Skeletal muscle tissue (tissue), 4 donors: ENCODE data around the gene TNNT3. TPM values are rescaled to one million over a fixed set of nuclear protein-coding genes. Genes with fewer than 3 reads are reported as not detected.

Experiments
- H3K27ac ChIP-seq: one replicate; pipeline ENCODE4 v1.7.0; 2013; ENCODE audit warnings: mild to moderate bottlenecking, low read depth, low read length, inconsistent platforms
- H3K27me3 ChIP-seq, 3 donors: one replicate each; pipeline ENCODE4 v1.7.0; 2013; ENCODE audit warnings: low read length in 3 of 3; ENCODE audit not compliant: control insufficient read depth in 3 of 3, insufficient read depth in 3 of 3
- H3K36me3 ChIP-seq, 3 donors: one replicate each; pipeline ENCODE4 v1.7.0; 2013; ENCODE audit warnings: low read length in 3 of 3; ENCODE audit not compliant: control insufficient read depth in 3 of 3, insufficient read depth in 3 of 3
- H3K4me1 ChIP-seq, 3 donors: one replicate each; pipeline ENCODE4 v1.7.0; 2013; ENCODE audit warnings: low read length in 3 of 3, mild to moderate bottlenecking in 3 of 3; ENCODE audit not compliant: control insufficient read depth in 3 of 3, insufficient read depth in 3 of 3
- H3K4me3 ChIP-seq, 3 donors: one replicate each; pipeline ENCODE4 v1.7.0; 2013; ENCODE audit warnings: low read length in 3 of 3
- H3K9ac ChIP-seq, 3 donors: one replicate each; pipeline ENCODE4 v1.7.0; 2013; ENCODE audit warnings: low read length in 3 of 3, mild to moderate bottlenecking in 3 of 3, moderate library complexity in 2 of 3, low read depth in 1 of 3
- H3K9me3 ChIP-seq, 3 donors: one replicate each; pipeline ENCODE4 v1.7.0; 2013; ENCODE audit warnings: low read length in 3 of 3; ENCODE audit not compliant: control insufficient read depth in 3 of 3
- total RNA-seq: library from RNA; depleted of rRNA; stranded (reverse); fragments of >200 nt; gene quantifications from one replicate; pipeline ENCODE4 v1.2.3, GENCODE V29; 2014
- donor health status: Osteomylitis.

TNNT3 gene
- total RNA-seq, 1 donor from 2014 or later: 4,042 TPM

GRCh38 chr11:1921574-1922141 is 2.2 kb downstream of the TNNT3 start:
- Histone ChIP-seq H3K4me3 (peak overlapping the region; percentile 65 to 80 (median 67)), H3K27me3 (no peaks in the 10 kb centered on the region), H3K9me3 (no peaks in the 10 kb centered on the region), H3K27ac (peak overlapping the region; percentile 95), H3K4me1 (peaks cover 77 to 88% (median 87%) of the 10 kb centered on the region in 3 donors), H3K9ac (peak overlapping the region; percentile 67 to 82 (median 82)), H3K36me3 (peaks cover 8 to 21% (median 16%) of the 10 kb centered on the region in 3 donors)

GRCh38 chr11:1922481-1923081 is 3.1 kb downstream of the TNNT3 start:
- Histone ChIP-seq H3K4me1 (peaks cover 78 to 88% (median 87%) of the 10 kb centered on the region in 3 donors), H3K9me3 (no peaks in the 10 kb centered on the region), H3K27ac (peak overlapping the region; percentile 95), H3K9ac (peak overlapping the region; percentile 67 to 82 (median 82)), H3K36me3 (peaks cover 10 to 26% (median 22%) of the 10 kb centered on the region in 3 donors), H3K4me3 (peak overlapping the region; percentile 65 to 80 (median 67)), H3K27me3 (no peaks in the 10 kb centered on the region)

GRCh38 chr11:1923201-1923956 is 3.9 kb downstream of the TNNT3 start:
- Histone ChIP-seq H3K27me3 (no peaks in the 10 kb centered on the region), H3K9ac (peak overlapping the region; percentile 57 to 82 (median 67)), H3K4me1 (peaks cover 78 to 88% (median 86%) of the 10 kb centered on the region in 3 donors), H3K36me3 (peaks cover 11 to 28% (median 22%) of the 10 kb centered on the region in 3 donors), H3K4me3 (peak overlapping the region; percentile 65 to 80 (median 65)), H3K9me3 (no peaks in the 10 kb centered on the region), H3K27ac (peak overlapping the region; percentile 95)

- Histone ChIP-seq H3K27ac (peak overlapping the region; percentile 95), H3K9me3 (no peaks in the 10 kb centered on the region), H3K4me1 (peaks cover 75 to 89% (median 81%) of the 10 kb centered on the region in 3 donors), H3K27me3 (no peaks in the 10 kb centered on the region), H3K9ac (peak overlapping the region; percentile 40 to 67 (median 57)), H3K36me3 (peaks cover 11 to 28% (median 25%) of the 10 kb centered on the region in 3 donors), H3K4me3 (peak overlapping the region; percentile 13 to 80 (median 65))
These were observed 4.7 kb downstream of the TNNT3 start for GRCh38 chr11:1924181-1924580.

GRCh38 chr11:1924646-1925372 is 5.3 kb downstream of the TNNT3 start:
- H3K4me3 ChIP-seq: peak overlapping the region in 1 of 3 donors; percentile 80
- peaks cover 11 to 29% (median 28%) of the 10 kb centered on the region in 3 donors for H3K36me3 ChIP-seq
- H3K27ac ChIP-seq: peak overlapping the region; percentile 95
- H3K9me3 ChIP-seq: no peaks in the 10 kb centered on the region
- no peaks in the 10 kb centered on the region for H3K27me3 ChIP-seq
- H3K4me1 ChIP-seq: peaks cover 75 to 90% (median 79%) of the 10 kb centered on the region in 3 donors
- H3K9ac ChIP-seq: peak overlapping the region in 2 of 3 donors; percentile 50 to 57

GRCh38 chr11:1925373-1926155 is 6.1 kb downstream of the TNNT3 start:
- Histone ChIP-seq H3K27ac (peak overlapping the region; percentile 95), H3K4me3 (peak overlapping the region in 1 of 3 donors; percentile 43), H3K36me3 (peaks cover 11 to 32% (median 30%) of the 10 kb centered on the region in 3 donors), H3K27me3 (no peaks in the 10 kb centered on the region), H3K9me3 (no peaks in the 10 kb centered on the region), H3K9ac (peak overlapping the region in 2 of 3 donors; percentile 33 to 38), H3K4me1 (peaks cover 75 to 92% (median 86%) of the 10 kb centered on the region in 3 donors)

GRCh38 chr11:1926156-1927025 is 6.9 kb downstream of the TNNT3 start:
- Histone ChIP-seq H3K36me3 (peaks cover 11 to 37% (median 32%) of the 10 kb centered on the region in 3 donors), H3K27me3 (no peaks in the 10 kb centered on the region), H3K27ac (peak overlapping the region; percentile 95), H3K9me3 (no peaks in the 10 kb centered on the region), H3K4me3 (peak overlapping the region in 2 of 3 donors; percentile 29 to 43), H3K4me1 (peaks cover 68 to 91% (median 82%) of the 10 kb centered on the region in 3 donors), H3K9ac (peak overlapping the region; percentile 12 to 64 (median 53))

- Histone ChIP-seq H3K4me1 (peaks cover 65 to 89% (median 81%) of the 10 kb centered on the region in 3 donors), H3K9ac (peak overlapping the region; percentile 12 to 64 (median 53)), H3K27me3 (no peaks in the 10 kb centered on the region), H3K4me3 (peak overlapping the region; percentile 29 to 43 (median 30)), H3K36me3 (peaks cover 11 to 43% (median 31%) of the 10 kb centered on the region in 3 donors), H3K27ac (peak overlapping the region; percentile 95), H3K9me3 (no peaks in the 10 kb centered on the region)
These were observed 7.7 kb downstream of the TNNT3 start for GRCh38 chr11:1927026-1927847.
